Stomach smooth muscle (tissue), 2 donors: ENCODE data around the gene NDE1.
"Not testable (repeated sequence)": the region's sequence is repeated elsewhere in the genome, so short reads cannot be mapped to it uniquely, and the experiment has no call there.

Experiments
- H3K27ac ChIP-seq: one replicate; pipeline ENCODE4 v1.7.0; 2013; ENCODE audit warnings: mild to moderate bottlenecking, low read length, inconsistent platforms
- H3K27me3 ChIP-seq, 2 donors: one replicate each; pipeline ENCODE4 v1.7.0; 2013; ENCODE audit warnings: low read length in 2 of 2; ENCODE audit not compliant: insufficient read depth in 2 of 2, control insufficient read depth in 1 of 2
- H3K36me3 ChIP-seq, 2 donors: one replicate each; pipeline ENCODE4 v1.7.0; 2013; ENCODE audit warnings: low read length in 2 of 2; ENCODE audit not compliant: control insufficient read depth in 2 of 2, insufficient read depth in 2 of 2
- H3K4me1 ChIP-seq: one replicate; pipeline ENCODE4 v1.7.0; 2013; ENCODE audit warnings: low read length; ENCODE audit not compliant: control insufficient read depth, insufficient read depth
- H3K4me3 ChIP-seq, 2 donors: one replicate each; pipeline ENCODE4 v1.7.0; 2013; ENCODE audit warnings: low read length in 2 of 2
- H3K9ac ChIP-seq, 2 donors: one replicate each; pipeline ENCODE4 v1.7.0; 2013; ENCODE audit warnings: low read length in 2 of 2, mild to moderate bottlenecking in 1 of 2
- H3K9me3 ChIP-seq, 2 donors: one replicate each; pipeline ENCODE4 v1.7.0; 2013; ENCODE audit warnings: low read length in 2 of 2; ENCODE audit not compliant: control insufficient read depth in 2 of 2
- donor health status: healthy.
- donor health status: Pancreatic carcinoma.

The NDE1 gene

GRCh38 chr16:15716694-15717447 lies 66.8 kb downstream of the NDE1 start:
- no peaks in the 10 kb centered on the region for H3K9me3 ChIP-seq
- no peak overlapping the region for H3K9ac ChIP-seq
- H3K27me3 ChIP-seq, result no peaks in the 10 kb centered on the region
- peaks cover 90 to 96% of the 10 kb centered on the region in 2 donors for H3K36me3 ChIP-seq
- H3K4me1 ChIP-seq, result peaks cover 37% of the 10 kb centered on the region
- peak overlapping the region; percentile 60 for H3K27ac ChIP-seq
- no peak overlapping the region for H3K4me3 ChIP-seq

DNA sequence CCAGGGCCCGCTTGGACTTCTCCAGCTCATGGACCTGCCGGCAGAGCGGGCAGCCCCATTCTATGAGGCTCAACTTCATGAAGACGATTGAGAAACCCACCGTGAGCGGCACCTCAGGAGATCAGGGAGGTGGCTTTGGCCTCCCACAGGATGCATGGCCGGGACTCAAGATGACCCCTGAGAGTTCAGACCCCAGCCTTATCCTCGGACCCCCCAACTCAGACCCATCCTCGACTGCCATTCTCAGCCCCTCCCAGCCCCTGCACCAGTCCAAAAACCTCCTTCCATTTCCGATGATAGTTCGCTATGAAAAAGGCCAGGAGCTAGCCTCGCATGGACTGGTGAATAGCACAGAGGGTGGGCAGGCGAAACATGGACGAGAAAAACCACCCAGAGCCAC lies 71.0 kb downstream of the NDE1 start:
- Histone ChIP-seq H3K9me3 (no peaks in the 10 kb centered on the region), H3K27ac (peak overlapping the region; percentile 60), H3K36me3 (peaks cover 92 to 93% of the 10 kb centered on the region in 2 donors), H3K4me3 (no peak overlapping the region), H3K9ac (no peak overlapping the region), H3K4me1 (peaks cover 33% of the 10 kb centered on the region), H3K27me3 (no peaks in the 10 kb centered on the region)

DNA sequence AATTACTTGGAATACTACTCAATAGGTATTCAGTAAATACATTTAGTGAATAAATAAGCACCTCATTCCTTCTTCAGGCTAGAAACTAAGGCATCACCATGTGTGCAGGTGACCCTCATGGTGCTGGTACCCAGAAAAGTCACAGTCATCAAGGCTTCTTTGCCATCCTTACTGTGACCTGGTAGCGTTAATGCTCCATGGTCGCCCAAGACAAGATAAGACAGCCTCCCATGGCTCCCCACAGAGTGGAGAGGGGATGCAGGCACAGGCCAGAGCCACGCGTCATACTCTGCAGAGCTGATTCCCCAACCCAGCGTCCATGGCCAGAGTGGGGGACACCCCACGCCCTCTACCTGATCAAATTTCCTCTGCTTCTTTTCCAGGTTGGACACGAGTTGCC lies 73.8 kb downstream of the NDE1 start:
- Histone ChIP-seq H3K4me1 (peaks cover 35% of the 10 kb centered on the region), H3K27me3 (no peaks in the 10 kb centered on the region), H3K9me3 (no peaks in the 10 kb centered on the region), H3K36me3 (peaks cover 87 to 92% of the 10 kb centered on the region in 2 donors), H3K4me3 (no peak overlapping the region), H3K27ac (peak overlapping the region; percentile 46), H3K9ac (no peak overlapping the region)

DNA sequence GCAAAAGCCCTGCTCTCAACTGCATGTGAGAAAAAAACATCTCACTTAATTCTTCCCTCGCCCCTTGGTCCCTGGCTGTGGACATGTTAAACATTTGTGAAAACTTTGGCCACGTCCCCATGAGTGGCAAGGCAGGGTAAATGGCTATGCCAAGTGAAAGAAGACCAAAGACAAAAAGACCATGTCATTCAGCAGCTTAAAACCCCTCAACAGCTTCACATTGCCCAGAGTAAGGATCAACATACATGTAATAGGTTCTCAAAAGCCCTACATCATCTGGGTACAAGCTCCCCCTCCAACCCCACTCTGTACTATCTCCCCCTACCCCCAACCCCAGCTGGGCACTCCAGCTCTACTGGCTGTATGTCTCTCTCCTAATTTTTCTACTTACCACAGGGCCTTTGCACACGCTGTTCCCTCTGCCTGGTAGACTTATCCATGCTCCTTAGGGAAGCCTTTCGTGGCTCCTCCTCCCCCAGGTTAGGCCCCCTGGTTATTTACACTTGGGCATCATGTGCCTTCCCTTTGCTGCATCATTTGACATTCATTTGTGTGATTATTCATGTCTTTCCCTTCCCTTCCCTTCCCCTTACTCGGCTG lies 75.7 kb downstream of the NDE1 start:
- Histone ChIP-seq H3K27ac (peak overlapping the region; percentile 64), H3K27me3 (no peaks in the 10 kb centered on the region), H3K36me3 (peaks cover 77 to 81% of the 10 kb centered on the region in 2 donors), H3K4me3 (no peak overlapping the region), H3K4me1 (peaks cover 36% of the 10 kb centered on the region), H3K9ac (no peak overlapping the region), H3K9me3 (no peaks in the 10 kb centered on the region)

GRCh38 chr16:15726715-15727114 lies 76.7 kb downstream of the NDE1 start:
- H3K9ac ChIP-seq, result no peak overlapping the region
- peaks cover 76 to 81% of the 10 kb centered on the region in 2 donors for H3K36me3 ChIP-seq
- H3K27ac ChIP-seq, result peak overlapping the region; percentile 60
- H3K9me3 ChIP-seq, result no peaks in the 10 kb centered on the region
- H3K4me1 ChIP-seq, result peaks cover 29% of the 10 kb centered on the region
- H3K4me3 ChIP-seq, result no peak overlapping the region
- no peaks in the 10 kb centered on the region for H3K27me3 ChIP-seq

DNA sequence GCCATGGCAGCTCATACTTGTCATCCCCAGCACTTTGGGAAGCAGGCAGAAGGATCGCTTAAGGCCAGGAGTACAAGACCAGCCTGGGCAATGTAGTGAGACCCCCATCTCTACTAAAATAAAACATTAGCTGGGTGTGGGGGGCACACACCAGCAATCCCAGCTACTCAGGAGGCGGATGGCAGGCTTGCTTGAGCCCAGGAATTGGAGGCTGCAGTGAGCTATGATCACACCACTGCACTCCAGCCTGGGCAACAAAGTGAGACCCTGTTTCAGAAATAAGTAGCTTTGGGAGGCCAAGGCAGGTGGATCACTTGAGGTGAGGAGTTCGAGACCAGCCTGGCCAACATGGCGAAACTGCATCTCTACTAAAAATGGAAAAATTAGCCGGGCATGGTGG lies 77.7 kb downstream of the NDE1 start:
- not testable (repeated sequence) for H3K9ac ChIP-seq, H3K27me3 ChIP-seq, H3K4me3 ChIP-seq, H3K9me3 ChIP-seq
- Histone ChIP-seq H3K36me3 (peaks cover 73 to 76% of the 10 kb centered on the region in 2 donors), H3K4me1 (peaks cover 34% of the 10 kb centered on the region), H3K27ac (peak overlapping the region; percentile 60)

DNA sequence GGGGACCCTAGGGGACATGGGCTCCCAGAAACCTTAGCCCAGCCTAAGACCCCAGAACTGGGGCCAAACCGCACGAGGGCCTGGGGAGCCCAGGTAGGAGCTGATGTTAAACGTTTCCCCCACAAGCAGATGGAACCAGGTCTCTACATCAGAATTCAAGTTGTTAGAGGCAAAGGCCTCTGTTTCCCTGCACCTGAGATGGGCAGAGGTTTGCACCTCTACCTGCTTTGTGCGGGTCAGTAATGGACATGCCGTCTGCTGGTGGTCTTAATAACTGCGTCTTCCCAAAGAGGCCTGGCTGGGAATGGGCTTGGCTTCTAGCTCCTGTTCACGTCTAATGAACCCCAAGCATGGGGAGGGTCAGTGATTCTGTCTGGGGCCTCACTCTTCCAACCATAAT lies 79.1 kb downstream of the NDE1 start:
- Histone ChIP-seq H3K4me3 (no peak overlapping the region), H3K36me3 (peaks cover 71 to 77% of the 10 kb centered on the region in 2 donors), H3K9ac (no peak overlapping the region), H3K27ac (peak overlapping the region; percentile 37), H3K4me1 (peaks cover 41% of the 10 kb centered on the region), H3K27me3 (no peaks in the 10 kb centered on the region), H3K9me3 (no peaks in the 10 kb centered on the region)

- H3K27ac ChIP-seq, result peak overlapping the region; percentile 75
These were observed 82.4 kb downstream of the NDE1 start for GRCh38 chr16:15732416-15732815.

DNA sequence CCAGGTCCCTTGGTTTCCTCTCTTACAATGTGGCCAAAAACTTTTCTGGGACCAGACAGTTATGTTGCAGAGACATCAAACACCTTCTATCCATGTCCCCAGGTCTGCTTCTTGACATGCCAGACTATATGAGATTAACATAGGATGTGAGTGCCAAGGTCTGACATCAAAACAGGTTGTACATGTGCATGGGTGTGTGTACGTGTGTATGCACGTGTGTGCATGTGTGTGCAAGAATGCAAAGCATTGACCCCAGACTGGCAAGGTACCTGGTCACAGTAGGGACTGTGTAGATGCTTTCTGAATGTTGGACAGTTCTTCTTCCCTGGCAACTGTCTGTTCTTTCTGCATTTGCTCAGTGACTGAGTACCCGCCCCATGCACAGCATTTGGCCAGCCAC lies 85.6 kb downstream of the NDE1 start:
- Histone ChIP-seq H3K9ac (no peak overlapping the region), H3K27ac (peak overlapping the region; percentile 31), H3K9me3 (no peaks in the 10 kb centered on the region), H3K4me3 (no peak overlapping the region), H3K27me3 (no peaks in the 10 kb centered on the region), H3K36me3 (peaks cover 79 to 81% of the 10 kb centered on the region in 2 donors), H3K4me1 (peaks cover 26% of the 10 kb centered on the region)

More at GRCh38 chr16:15732416-15732815, 82.4 kb downstream of the NDE1 start:
- peaks cover 73 to 74% of the 10 kb centered on the region in 2 donors for H3K36me3 ChIP-seq
- peaks cover 39% of the 10 kb centered on the region for H3K4me1 ChIP-seq
- peak overlapping the region in 1 of 2 donors; percentile 21 for H3K9ac ChIP-seq
- no peaks in the 10 kb centered on the region for H3K27me3 ChIP-seq
- no peaks in the 10 kb centered on the region for H3K9me3 ChIP-seq
- H3K4me3 ChIP-seq, result no peak overlapping the region

DNA sequence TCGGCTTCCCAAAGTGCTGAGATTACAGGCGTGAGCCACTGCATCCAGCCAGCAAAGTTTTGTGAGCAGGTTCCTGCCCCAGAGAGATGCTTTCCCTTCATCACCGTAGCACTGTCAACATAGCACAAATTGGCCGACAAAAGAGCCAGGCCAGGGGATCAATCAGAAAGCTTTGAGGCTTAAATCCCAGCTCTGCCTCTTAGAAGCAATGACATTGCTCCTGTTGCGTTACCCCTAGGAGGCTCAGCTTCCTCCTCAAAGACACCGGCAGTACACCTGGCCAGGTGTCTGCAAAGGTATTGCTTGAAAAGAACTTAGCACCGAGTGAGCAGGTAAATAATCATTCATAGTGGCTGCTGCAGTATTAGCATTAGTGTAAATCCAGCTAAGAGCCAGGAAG lies 86.5 kb downstream of the NDE1 start:
- Histone ChIP-seq H3K9ac (no peak overlapping the region), H3K4me1 (peaks cover 32% of the 10 kb centered on the region), H3K4me3 (no peak overlapping the region), H3K36me3 (peaks cover 80 to 81% of the 10 kb centered on the region in 2 donors), H3K27ac (peak overlapping the region; percentile 41), H3K9me3 (no peaks in the 10 kb centered on the region), H3K27me3 (no peaks in the 10 kb centered on the region)

DNA sequence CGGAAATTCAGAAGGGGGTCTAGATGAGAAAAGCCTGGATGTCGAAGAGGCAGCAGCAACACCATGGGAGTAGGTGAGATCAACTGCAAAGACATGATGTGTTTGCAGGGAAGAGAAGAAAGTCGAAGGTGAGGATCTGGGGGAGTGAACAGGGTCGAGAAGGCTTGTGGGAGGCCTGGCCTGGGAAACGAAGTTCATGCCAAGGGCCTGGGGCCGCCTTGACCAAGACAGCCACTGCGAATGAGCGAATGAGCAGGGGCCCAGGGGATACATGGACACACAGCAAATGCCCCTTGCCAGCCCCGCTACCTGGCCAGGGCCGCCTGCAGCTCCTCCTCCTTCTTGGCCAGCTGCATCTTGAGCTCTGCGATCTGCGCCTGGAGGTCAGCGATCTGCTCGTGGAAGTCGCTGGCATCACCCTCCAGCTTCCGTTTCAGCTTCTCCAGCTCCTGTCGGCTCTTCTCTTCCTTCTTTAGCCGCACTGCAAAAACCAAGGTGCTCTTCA lies 87.1 kb downstream of the NDE1 start:
- peaks cover 81 to 86% of the 10 kb centered on the region in 2 donors for H3K36me3 ChIP-seq
- H3K27ac ChIP-seq, result peak overlapping the region; percentile 41
- H3K9me3 ChIP-seq, result no peaks in the 10 kb centered on the region
- no peaks in the 10 kb centered on the region for H3K27me3 ChIP-seq
- peaks cover 36% of the 10 kb centered on the region for H3K4me1 ChIP-seq
- no peak overlapping the region for H3K4me3 ChIP-seq
- no peak overlapping the region for H3K9ac ChIP-seq
